NCI-H1436 treated with DMSO at 0.1 percent for 48 hours (cell line): ENCODE results near the gene PRXL2A.
"Not testable (repeated sequence)": the region's sequence is repeated elsewhere in the genome, so short reads cannot be mapped to it uniquely, and the experiment has no call there.

Source experiments
- DNase-seq: peaks from one replicate; lab custom pipeline; 2025; lab: John Stamatoyannopoulos, UW

PRXL2A gene

DNA sequence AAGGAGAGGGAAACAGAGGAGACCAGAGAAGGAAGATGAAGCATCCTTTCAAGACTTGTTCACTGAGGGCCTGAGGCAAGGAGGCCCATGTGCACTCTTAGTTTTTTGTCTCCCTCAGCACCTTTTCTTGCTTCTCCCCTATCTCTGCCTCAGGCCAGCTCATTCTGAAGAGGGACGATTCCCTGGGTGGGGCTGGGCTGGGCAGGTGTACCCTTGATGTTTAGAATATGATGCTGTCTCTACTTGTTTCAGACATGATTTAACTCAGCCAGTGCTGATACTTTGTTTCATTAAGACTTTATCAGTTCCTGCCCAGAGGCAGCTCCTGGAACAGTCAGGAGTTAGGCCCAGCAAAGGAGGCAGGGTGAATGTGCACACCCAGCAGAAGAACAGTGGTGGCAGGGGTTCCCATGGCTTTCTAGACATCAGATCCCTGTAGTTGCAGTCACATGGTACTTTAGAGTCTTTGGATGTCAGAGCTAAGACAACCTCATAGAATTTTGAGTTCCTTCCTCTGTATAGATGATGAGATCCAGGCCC, 3.4 kb downstream of the PRXL2A start:
- no peak for DNase-seq

- DNase-seq, result no peak
Measured at GRCh38 chr10:80412486-80412885, 4.1 kb downstream of the PRXL2A start.

DNA sequence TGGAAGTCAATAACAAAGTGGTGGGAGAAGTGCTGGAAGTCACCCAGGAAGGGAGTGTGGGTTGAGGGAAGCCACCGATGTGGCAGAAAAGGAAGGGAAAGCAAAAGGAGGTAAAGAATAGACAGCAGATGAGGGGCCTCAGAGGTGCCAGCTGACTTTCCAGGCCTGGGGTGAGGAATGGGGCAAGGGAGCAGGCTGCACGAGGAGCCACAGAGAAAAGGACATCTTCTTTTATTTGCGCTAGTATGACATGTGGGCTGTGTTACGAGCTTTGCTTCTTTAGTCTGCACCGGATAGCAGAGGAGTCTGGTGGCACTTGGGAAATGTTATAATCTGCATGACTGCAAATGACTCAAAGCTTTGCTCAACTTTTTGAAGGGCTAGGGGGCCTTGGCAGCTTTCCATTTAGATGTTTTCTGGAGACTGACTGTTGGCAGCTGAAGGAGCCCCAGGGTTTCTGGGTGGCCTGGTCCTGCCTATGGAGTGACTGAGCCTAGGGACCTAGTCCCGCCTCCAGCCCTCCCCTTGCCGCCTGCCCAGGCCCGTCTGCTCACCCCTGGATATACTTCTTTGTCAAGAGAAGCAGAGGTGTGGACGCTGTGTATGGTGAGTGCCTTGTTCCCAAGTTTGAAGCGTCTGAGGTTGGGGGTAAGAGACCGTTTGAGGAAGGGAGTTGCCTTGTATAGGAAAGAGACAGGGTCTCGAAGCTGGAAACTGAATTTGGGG, 5.1 kb downstream of the PRXL2A start:
- no peak for DNase-seq

DNA sequence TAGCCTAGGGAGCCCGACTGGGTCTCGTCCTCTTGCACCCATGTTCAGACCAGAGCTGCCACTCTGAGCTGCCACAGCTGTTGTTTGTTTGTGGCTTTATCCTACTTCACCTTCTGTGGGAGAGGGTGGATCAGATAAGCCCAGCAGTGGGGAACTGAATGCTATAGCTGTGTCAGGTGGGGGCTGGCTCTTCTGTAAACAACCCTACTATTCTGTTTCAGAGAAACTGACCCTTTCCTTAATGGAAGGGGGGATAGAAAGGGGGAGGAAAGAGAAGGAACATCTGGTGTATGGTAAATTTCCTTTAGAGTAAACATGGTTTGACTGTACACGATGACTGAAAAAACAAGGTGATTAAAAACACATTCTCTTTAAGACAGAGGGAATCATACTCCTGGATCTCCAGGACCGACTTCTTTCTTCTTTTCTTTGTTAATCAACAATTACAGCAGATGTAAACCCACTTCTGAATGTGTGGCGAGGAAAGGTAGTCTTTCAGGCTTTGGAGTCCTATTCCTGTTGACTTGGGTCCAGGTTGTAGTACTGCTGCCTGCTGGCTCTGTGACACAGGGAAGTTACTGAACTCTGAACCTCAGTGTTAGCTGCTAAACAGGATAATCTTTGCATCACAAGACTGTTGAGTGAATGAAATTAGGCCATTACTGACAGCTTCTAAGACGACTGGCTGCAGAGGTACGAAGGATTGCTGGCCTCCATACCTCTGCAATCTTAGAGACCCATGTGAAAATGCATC, 6.0 kb downstream of the PRXL2A start:
- DNase-seq, result no peak

GRCh38 chr10:80415734-80416478, 7.6 kb downstream of the PRXL2A start:
- DNase-seq, result no peak

GRCh38 chr10:80416479-80417098, 8.2 kb downstream of the PRXL2A start:
- no peak for DNase-seq

DNA sequence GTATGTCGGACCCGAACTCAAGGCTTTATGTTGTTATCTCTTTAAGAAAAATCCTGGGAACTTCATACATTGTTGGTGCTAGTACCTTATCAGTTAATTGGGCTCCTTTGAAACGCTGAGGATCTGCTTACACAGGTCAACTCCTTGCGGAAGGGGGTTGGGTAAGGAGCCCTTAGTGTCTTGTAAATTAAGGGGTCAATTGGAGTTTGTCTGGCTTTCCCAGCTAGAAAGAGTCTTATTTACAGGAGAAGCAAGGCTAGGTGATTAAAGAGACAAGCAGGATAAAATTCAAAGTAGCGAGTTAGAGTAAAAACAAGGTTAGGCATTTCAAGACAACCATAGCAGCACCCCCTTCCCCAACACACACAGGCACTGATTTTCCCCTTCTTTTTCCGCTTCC, 8.9 kb downstream of the PRXL2A start:
- DNase-seq, result not testable (repeated sequence)

- no peak for DNase-seq
Measured at GRCh38 chr10:80421050-80421706, 12.8 kb downstream of the PRXL2A start.

GRCh38 chr10:80421707-80422536, 13.6 kb downstream of the PRXL2A start:
- no peak for DNase-seq

DNA sequence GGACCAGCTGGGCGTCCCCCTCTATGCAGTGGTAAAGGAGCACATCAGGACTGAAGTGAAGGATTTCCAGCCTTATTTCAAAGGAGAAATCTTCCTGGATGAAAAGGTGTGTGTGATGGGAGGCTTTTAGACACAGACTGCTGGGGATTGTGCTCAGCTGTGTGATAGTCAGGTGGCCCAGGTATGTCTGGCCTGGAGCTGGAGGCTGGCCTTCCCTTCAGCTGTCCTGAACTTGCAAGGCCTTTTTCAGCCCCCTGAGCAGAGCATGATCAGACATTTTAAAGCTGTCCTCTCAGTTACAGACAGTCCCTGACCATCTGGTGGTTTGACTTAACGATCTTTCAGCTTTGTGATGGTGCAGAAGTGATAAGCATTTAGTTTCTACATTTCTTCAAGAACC, 17.6 kb downstream of the PRXL2A start:
- no peak for DNase-seq

DNA sequence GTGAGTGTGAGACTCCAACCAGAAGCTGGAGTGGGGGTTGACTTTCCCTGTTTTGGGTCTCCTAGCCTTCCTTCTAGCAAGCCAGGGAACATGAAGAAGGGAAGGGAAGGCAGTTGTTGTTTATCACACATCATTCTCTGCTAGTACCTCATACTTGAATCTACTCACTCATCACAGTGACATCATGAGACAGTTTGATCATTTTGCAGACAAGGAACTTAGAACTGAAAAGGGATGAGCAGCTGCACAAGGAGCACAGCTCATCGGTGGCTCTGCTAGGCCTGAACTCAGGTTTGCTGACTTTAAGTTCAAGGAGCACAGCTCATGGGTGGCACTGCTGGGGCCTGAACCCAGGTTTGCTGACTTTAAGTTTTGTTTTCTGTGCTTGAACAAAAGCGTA, 19.2 kb downstream of the PRXL2A start:
- DNase-seq, result no peak

DNA sequence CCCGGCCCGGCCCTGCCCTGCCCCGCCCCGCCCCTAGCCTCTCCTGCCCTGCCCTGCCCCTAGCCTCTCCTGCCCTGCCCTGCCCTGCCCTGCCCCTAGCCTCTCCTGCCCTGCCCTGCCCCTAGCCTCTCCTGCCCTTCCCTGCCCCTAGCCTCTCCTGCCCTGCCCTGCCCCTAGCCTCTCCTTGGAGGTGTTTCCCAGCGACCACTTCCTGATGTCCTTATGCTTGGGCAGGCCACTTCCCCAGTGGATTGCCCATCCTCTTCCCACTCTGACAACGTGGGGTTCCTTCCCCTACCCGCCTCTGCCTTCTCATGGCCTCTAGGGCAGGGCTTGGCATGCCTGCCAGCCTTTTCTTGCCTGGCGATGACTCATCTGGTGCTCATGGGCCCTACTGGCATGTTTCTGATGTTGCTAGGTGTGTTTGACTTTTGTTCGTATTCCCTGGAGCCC, 21.2 kb downstream of the PRXL2A start:
- no peak for DNase-seq

GRCh38 chr10:80433134-80433533, 24.8 kb downstream of the PRXL2A start:
- no peak for DNase-seq

DNA sequence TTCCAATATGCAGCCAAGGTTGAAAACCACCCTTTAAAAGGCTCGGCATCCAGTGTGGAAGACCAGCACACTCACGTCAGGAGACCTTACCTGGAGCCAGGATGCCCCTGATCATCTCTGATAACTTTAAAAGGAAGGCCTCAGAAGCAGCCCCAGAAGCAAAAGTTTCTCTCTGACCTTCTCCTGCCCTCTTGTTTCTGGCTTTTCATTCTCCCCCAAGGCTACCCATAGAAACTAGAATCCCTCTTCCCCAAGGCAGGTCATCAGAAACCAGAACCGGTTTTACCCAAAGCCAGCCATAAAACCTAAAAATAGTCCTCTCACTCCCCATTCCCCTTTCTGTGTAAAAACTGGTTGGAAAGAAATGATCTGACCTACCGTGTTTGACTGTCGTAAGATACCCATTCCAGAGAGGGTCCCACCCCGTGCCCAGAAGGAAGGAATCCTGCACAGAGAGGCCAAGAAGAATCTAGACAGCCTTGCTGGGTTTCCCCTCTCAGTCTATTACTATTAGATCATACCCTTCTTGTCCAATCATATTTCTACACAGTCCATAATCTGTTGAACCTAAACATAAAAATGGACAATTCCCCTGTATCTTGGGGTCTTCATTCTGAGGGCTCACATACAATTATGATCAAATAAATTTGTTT, 28.2 kb downstream of the PRXL2A start:
- DNase-seq, result no peak

DNA sequence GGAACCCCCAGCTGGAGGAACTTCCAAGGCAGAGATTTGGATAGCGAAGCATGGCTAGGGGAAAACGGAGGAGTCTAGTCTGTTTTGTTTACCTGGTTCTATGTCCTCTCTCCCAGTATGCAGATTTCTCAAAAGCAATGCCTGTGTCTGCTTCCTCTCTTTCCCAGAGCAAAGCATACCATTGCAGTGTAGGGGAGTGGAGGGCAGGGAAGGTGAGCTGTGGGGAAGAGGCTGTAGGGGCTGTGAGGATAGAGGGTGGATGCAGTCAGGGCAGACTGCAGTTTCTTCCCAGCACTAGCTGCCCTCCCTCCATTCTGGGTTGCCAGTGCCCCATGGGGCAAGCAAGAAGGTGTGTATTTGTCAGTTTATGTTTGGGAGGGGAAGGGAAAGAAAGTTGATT, 28.9 kb downstream of the PRXL2A start:
- DNase-seq, result no peak

- DNase-seq, result no peak
Measured at GRCh38 chr10:80441831-80442230, 33.5 kb downstream of the PRXL2A start.

DNA sequence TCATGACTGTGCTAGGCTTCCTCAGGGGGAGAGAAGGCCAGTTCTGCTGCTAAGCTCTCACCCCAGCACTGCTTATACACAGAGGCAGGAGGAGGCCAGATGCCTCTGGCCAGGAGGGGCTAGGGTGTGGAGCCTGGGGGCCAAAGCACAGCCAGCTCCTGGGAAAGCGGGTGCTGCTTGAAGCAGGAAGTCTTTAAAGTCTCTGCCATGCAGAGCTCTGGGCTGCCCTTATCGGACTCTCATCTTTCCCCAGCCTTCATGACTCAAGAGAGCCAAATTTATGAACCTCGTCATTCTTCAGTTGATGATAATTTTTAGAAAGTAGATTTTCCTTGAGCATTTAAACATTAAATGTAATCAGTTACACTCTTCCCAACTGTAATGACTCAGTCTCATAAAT, 34.5 kb downstream of the PRXL2A start:
- DNase-seq, result no peak

GRCh38 chr10:80443531-80443974, 35.2 kb downstream of the PRXL2A start:
- no peak for DNase-seq

GRCh38 chr10:80444124-80444523, 35.8 kb downstream of the PRXL2A start:
- DNase-seq, result no peak
